Ishikawa (cell line): Measurements from ENCODE around the gene MAPK1.

Experiments used
- CEBPB ChIP-seq: IDR thresholded peaks from 2 replicates; pipeline ENCODE4 v1.6.1; 2012
- CREB1 ChIP-seq: IDR thresholded peaks from 2 replicates; pipeline ENCODE4 v1.6.1; 2012; ENCODE audit warnings: low read depth
- EGR1 ChIP-seq: IDR thresholded peaks from 2 replicates; pipeline ENCODE4 v1.6.1; 2012
- EP300 ChIP-seq: IDR thresholded peaks from 2 replicates; pipeline ENCODE4 v1.6.1; 2012; ENCODE audit warnings: borderline replicate concordance
- FOXM1 ChIP-seq: IDR thresholded peaks from 2 replicates; pipeline ENCODE4 v1.6.1; 2012; ENCODE audit warnings: low read depth, borderline replicate concordance
- NFIC ChIP-seq: IDR thresholded peaks from 2 replicates; pipeline ENCODE4 v1.6.1; 2012
- RAD21 ChIP-seq: IDR thresholded peaks from 2 replicates; pipeline ENCODE4 v1.6.1; 2012; ENCODE audit warnings: low read depth
- REST ChIP-seq: IDR thresholded peaks from 2 replicates; pipeline ENCODE4 v1.6.1; 2012; ENCODE audit warnings: low read depth, mild to moderate bottlenecking
- TAF1 ChIP-seq: IDR thresholded peaks from 2 replicates; pipeline ENCODE4 v1.6.1; 2012; ENCODE audit warnings: low read depth, mild to moderate bottlenecking
- TCF12 ChIP-seq: IDR thresholded peaks from 2 replicates; pipeline ENCODE4 v1.6.1; 2012; ENCODE audit warnings: low read depth
- TEAD4 ChIP-seq: IDR thresholded peaks from 2 replicates; pipeline ENCODE4 v1.6.1; 2012
- YY1 ChIP-seq: IDR thresholded peaks from 2 replicates; pipeline ENCODE4 v1.6.1; 2012; ENCODE audit warnings: low read depth
- ZBTB7A ChIP-seq: IDR thresholded peaks from 2 replicates; pipeline ENCODE4 v1.6.1; 2012; ENCODE audit warnings: low read depth
- TF ChIP-seq, protein P1 (sequence below): IDR thresholded peaks from 2 replicates; pipeline ENCODE4 v1.6.1; 2012
- TF ChIP-seq, protein P2 (sequence below): IDR thresholded peaks from 2 replicates; pipeline ENCODE4 v1.6.1; 2012

MAPK1 gene

GRCh38 chr22:21766691-21767462 lies 100.6 kb downstream of the MAPK1 start:
- TF ChIP-seq ZBTB7A (no peak), TEAD4 (no peak), EGR1 (no peak)

DNA sequence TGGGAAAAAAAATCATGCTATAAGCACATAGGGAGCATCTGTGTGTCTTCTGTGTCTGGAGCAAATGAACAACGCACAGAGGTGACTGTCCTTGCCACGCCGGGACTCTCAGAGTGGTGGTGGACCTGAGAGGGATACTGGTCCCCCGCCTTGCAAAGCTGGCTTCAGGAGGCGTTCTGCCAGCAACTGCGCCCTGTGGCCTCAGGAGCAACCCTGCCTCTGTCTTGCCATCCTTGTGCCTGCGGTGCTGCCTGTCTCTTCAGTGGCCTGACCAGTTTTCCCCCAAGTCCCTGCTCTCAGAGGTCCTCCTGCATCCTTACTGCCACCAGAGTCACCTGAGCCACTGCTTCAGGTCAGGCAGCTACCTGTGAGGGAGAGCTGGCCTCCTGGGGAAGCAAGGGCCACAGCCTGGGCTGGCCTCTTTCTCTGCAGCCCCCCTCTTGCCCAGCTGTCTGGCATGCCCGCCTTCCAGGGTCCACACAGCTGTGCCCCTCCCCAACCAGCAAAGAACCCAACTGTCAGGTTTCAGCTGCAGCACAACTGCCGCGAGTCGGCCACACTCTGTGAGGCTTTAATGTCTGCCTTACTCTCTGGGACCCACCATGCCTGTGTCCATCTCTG lies 101.4 kb downstream of the MAPK1 start:
- TF ChIP-seq TAF1 (no peak), CEBPB (no peak), TCF12 (no peak), NFIC (no peak), EP300 (no peak), RAD21 (no peak), FOXM1 (no peak), REST (no peak), CREB1 (no peak), ZBTB7A (no peak), YY1 (no peak), TEAD4 (no peak), EGR1 (no peak)
- TF ChIP-seq, protein P1, sequence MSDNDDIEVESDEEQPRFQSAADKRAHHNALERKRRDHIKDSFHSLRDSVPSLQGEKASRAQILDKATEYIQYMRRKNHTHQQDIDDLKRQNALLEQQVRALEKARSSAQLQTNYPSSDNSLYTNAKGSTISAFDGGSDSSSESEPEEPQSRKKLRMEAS, result no peak
- TF ChIP-seq, protein P2, sequence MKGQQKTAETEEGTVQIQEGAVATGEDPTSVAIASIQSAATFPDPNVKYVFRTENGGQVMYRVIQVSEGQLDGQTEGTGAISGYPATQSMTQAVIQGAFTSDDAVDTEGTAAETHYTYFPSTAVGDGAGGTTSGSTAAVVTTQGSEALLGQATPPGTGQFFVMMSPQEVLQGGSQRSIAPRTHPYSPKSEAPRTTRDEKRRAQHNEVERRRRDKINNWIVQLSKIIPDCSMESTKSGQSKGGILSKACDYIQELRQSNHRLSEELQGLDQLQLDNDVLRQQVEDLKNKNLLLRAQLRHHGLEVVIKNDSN, result no peak

- TF ChIP-seq REST (no peak), EP300 (no peak), NFIC (no peak), TEAD4 (no peak), YY1 (no peak), CEBPB (no peak), TAF1 (no peak), CREB1 (no peak), RAD21 (no peak), FOXM1 (no peak), EGR1 (no peak), ZBTB7A (no peak), TCF12 (no peak)
- TF ChIP-seq, protein P1, result no peak
- TF ChIP-seq, protein P2, result no peak
These were observed 103.2 kb downstream of the MAPK1 start for GRCh38 chr22:21764038-21764804.

GRCh38 chr22:21762712-21763581 lies 104.5 kb downstream of the MAPK1 start:
- TF ChIP-seq, protein P2, result no peak
- TF ChIP-seq TAF1, result no peak
